Epithelial cell of proximal tubule (primary cell): ENCODE measurements around the gene IGF2BP3. TPM values are rescaled to one million over a fixed set of nuclear protein-coding genes. Genes with fewer than 3 reads are reported as not detected.

Experiments used
- DNase-seq: peaks from one replicate; pipeline ENCODE4 v3.0.0-alpha.2; 2011; ENCODE audit warnings: low read depth
- H3K4me3 ChIP-seq: 2 replicates; pipeline ENCODE4 v1.5.1; 2011; ENCODE audit warnings: low read depth, mild to moderate bottlenecking, low read length
- CTCF ChIP-seq: conservative IDR thresholded peaks from 2 replicates; pipeline ENCODE4 v1.5.1; 2012; ENCODE audit warnings: low read depth, mild to moderate bottlenecking, low read length
- total RNA-seq: library from RNA; depleted of rRNA; stranded (reverse); fragments of >200 nt; gene quantifications from 2 replicates; pipeline ENCODE4 v1.2.3, GENCODE V29; 2015

Gene IGF2BP3
- total RNA-seq, 1 donor from 2014 or later, result 42.4 TPM

- no peak for DNase-seq
- TF ChIP-seq CTCF, result no peak
- H3K4me3 ChIP-seq, result no peak overlapping the region
These were observed 126.3 kb downstream of the IGF2BP3 start for GRCh38 chr7:23343806-23344475.

- no peak for TF ChIP-seq CTCF
- DNase-seq, result no peak
- no peak overlapping the region for H3K4me3 ChIP-seq
These were observed 127.2 kb downstream of the IGF2BP3 start for GRCh38 chr7:23343102-23343501.

DNA sequence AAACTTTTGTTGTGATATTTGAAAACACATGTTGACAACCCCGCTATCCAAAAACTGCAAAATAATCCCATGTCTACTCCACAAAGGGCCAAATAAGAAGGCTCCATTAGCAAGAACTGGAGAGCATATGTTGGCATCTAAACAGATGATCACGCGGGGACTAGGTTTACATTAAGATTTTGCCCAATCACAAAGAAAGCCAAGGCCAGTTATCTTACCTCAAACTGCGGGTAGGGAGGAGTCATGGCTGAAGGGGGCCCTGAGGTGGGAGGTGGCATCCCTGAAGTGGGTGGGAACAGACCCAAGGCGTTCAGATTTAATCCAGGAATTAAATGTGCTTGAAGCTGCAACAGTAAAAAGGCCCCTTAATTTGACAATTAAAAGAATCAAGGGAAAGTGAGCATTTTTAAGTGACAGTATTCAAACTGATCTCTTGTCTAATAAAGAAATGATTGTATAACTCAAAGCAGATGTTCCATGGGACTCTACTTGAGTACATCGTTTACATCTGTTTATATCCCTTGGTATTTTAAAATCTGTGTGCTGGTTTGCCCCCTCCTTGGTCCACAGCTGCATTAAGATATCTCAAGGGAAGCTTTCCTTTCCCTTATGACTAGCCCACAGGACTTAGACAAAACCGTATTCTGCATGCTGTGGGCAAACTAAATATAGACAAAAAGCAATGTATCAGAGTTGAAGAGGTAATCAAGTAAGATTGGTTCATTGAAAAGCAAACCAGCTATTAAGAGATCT lies 128.3 kb downstream of the IGF2BP3 start:
- no peak overlapping the region for H3K4me3 ChIP-seq
- no peak for DNase-seq
- no peak for TF ChIP-seq CTCF

DNA sequence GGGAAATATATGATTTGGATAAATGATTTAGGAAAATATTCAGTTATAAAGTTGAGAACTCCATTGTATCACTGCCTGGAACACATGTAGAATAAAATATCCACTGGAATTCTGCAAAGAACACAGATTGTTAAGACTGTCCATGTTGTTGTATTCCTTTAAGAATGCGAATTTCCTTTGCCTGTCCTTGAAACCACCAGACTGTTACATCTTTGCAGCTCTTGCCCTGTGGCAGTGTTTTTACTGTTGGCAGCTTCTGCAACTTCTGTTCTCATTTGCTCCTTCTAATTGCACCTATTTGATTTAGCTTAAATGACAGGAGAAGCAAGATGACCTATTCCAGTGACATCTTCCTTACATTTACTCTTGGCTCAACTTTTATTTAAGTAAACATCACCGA lies 131.4 kb downstream of the IGF2BP3 start:
- TF ChIP-seq CTCF, result no peak
- DNase-seq, result no peak
- H3K4me3 ChIP-seq, result no peak overlapping the region

GRCh38 chr7:23338439-23338838 lies 131.9 kb downstream of the IGF2BP3 start:
- TF ChIP-seq CTCF, result no peak
- no peak for DNase-seq
- no peak overlapping the region for H3K4me3 ChIP-seq

DNA sequence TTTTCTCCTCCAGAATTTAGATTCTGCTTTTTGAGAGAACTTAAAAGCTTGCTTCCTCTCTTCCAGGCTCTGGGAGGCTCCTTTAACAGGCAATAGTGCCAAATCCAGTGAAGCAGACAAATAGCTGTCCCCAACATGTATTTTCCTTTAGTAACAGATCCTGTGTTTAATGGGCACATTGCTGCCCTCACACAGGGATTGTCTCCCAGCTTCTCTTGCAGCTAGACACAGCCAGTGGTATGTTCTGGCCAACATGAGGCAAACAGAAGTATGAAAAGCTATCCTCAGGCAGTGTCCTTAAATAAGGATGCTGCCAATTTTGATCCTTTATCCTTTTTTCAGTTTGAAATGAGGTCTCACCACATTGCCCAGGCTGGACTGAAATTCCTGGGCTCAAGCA lies 132.9 kb downstream of the IGF2BP3 start:
- TF ChIP-seq CTCF, result no peak
- no peak for DNase-seq

More for the DNA sequence above, 132.9 kb downstream of the IGF2BP3 start:
- H3K4me3 ChIP-seq, result no peak overlapping the region
